Cortex of kidney (tissue), 1 donor: ENCODE data around the gene MPP3.
"Not testable (repeated sequence)": the region's sequence is repeated elsewhere in the genome, so short reads cannot be mapped to it uniquely, and the experiment has no call there.

Experiments
- DNase-seq: peaks from one replicate; lab custom pipeline; 2025; lab: John Stamatoyannopoulos, UW

The MPP3 gene, protein sequence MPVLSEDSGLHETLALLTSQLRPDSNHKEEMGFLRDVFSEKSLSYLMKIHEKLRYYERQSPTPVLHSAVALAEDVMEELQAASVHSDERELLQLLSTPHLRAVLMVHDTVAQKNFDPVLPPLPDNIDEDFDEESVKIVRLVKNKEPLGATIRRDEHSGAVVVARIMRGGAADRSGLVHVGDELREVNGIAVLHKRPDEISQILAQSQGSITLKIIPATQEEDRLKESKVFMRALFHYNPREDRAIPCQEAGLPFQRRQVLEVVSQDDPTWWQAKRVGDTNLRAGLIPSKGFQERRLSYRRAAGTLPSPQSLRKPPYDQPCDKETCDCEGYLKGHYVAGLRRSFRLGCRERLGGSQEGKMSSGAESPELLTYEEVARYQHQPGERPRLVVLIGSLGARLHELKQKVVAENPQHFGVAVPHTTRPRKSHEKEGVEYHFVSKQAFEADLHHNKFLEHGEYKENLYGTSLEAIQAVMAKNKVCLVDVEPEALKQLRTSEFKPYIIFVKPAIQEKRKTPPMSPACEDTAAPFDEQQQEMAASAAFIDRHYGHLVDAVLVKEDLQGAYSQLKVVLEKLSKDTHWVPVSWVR

DNA sequence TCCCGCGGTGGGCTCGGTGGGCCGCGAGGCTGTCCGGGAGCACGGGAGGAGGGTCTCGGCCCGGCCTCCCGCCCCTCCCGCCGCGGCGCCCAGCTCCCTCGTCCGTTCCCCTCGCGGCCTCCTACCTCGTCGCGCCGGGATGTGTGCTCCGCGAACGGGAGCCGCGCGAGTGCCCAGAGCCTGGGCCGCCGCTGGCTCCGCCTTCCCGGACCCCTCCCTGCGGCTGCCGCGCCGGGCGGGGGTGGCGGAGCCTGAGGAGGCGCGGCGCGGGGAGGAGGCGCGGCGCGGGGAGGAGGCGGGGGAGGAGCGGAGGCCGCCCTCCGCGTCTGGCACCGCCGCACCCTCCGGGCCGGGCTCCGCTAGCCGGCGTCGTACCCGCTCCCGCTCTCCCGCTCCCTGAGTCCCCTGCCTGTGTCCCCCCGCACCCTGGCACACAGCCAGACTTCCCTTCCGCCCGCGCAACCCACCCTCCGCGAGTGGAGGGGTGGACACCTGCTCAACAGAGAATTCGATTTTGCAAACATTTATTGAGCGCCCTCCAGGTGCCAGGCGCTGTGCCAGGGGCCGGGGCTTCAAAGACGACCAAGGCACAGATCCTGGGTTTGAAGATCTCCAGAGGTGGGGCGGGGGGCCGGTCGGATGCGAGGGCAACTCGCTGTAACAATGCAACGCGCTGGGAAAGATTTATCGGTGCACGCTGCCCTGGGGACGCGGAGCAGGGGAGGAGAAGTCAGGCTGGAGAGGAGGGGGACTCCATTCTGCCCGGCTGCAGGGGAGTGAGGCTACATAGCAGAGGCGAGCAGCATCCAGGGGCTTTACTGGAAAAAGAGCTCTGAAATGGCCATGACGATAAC lies at the start of gene MPP3:
MPP3 (minus strand) TSS at position 171 of the 854 bp plus-strand sequence. CDS start 1,240 bp downstream, outside the sequence.
- no peak for DNase-seq

DNA sequence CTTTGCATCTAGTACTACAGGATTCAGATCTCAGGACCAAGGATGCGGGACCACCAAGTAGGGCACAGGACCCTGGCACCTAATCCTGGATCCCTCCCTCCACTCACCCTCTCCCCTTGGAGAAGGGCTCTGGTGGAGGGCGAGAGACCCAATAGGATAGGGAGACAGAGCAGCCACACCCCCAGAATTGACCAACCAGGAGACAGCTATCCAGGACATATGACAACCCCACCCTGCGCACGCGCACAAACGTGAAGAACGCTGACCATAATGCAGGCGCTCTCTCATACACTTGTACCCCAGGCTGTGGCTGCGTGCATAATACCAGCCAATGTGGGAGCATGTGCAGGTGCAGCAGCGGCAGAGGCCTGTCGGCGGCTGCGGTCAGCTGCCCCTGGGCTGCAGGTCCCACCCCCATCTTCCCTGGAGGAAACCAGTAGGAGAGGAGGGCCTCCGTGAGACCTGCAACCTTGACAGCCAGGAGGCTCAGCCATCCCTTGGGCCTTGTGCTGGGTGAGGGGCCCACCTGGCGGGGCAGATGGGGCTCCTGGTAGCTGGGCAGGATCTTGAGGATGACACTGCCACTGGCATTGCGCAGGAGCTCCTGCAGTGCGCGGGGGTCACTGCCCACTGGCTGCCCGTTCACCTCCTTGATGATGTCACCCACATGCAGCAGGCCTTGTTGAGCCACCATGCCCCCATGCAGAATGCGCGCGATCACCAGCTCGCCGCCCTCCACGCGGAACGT lies 49.0 kb upstream of the MPP3 start:
- no peak for DNase-seq

DNA sequence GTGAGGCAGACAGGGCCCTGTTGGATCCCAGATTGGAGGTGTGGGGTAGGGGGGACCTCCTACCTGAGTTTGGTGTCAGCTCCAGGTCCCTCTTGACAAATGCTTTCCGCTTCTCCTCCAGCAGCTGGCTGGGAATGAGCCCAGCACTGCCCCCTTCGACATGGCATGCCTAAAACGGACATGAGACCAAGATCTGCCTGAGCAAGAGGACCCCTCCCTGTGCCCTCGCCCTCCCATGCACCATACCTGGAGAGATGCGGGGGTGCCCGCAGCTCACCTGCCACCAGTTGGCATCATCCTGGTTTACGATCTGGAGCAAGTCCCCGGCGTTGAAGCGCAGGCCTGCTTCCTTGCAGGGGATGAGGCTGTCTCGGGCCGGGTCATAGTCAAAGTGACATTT lies 48.2 kb upstream of the MPP3 start:
- DNase-seq, result no peak

DNA sequence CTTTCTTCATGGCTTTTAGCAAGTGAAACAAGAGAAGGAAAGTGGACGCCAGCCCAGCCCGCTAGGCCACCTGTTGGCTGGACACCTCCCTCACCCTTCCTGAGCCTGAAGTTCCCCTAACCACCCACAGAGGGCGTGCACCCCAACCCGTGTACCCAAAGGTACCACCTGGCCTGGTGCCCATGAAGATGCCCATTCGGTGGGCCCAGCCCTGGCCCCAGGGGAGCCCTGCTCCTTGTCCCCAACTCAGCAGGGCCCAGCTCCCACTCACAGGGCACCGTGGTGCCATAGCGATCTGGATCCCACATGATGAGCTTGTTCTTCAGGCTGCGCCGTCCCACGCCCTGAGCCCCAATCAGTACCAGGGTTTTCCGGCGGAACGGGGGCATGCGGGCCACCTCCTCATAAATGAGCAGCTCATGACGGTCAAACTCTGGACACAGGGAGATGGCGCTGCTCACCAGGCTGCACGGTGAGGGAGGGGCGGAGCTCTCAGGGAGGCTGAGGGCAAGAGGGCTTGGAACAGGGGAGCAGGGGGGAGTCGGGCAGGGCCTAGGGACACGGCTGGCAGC lies 47.6 kb upstream of the MPP3 start:
- DNase-seq, result no peak

DNA sequence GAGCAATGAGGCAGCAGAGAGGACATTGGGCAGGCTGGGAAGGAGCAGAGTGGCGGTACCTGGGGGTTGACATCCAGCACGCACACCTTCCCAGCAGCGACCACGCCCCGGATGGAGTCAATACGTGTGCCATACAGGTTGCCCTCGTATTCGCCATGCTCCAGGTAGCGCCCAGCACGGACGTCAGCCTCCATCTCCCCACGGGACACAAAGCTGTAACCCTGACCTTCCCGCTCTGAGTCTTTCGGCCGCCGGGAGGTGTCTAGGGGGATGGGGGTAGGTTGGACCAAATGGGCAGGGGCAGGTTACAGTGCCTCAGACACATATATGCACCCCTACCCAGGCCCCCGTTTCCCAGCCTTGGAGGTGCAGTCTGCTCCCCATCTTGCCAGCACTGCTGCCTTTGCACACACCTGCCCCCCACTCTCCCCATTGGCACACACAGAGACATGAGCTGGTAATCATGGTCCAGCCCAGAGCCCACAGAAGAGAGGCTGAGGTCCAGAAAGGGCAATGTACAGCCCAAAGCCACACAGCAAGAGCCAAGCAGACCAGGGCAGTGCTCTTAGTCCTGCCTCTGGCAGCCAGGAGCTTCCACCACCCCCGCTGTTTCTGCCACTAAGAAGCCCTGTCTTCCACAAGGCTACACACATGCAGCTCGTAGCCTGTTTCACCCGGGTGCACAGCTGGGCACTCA lies 46.9 kb upstream of the MPP3 start:
- DNase-seq, result no peak

DNA sequence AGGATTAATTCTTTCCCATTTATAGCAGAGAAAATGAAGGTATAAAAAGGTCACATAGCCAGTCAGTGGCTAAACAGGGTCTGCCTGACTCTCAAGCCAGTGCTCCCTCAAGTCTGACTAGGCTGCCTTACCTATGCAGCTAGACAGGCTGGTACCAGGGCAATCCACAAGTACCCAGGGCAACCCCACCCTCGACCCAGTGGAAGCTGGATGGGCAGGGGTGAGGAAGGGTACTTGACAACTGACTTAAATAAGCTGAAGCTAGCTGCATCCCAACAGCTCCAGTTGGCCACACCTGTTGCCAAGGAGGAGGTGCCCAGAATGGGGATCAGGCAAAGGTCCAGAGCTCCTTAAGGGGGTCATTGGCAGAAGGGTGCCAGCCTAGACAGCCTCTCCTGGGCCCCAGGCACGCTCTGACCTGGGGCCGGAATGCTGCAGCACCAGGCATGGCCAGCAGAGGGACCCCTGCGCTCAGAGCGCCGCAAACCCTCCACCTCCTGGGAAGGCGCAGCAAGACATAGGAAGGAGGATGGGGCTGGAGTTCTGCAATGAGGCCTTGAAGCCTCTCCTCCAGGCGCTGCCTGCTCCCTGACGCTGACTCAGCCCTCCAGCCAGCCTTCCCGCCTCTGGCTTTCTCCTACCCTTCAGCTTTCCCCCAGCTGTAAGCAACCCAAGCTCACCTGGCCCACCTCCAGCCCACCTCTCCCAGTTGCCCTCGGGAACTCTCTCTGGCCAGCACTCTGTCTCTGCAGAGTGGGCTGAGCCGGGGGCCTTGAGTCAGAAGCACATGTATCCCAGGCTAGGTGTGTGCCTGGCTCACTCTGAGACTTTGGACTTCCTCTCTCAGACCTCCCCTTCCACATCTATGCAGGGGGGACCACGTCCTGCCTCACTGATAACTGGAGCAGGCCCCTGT lies 45.6 kb upstream of the MPP3 start:
- no peak for DNase-seq

DNA sequence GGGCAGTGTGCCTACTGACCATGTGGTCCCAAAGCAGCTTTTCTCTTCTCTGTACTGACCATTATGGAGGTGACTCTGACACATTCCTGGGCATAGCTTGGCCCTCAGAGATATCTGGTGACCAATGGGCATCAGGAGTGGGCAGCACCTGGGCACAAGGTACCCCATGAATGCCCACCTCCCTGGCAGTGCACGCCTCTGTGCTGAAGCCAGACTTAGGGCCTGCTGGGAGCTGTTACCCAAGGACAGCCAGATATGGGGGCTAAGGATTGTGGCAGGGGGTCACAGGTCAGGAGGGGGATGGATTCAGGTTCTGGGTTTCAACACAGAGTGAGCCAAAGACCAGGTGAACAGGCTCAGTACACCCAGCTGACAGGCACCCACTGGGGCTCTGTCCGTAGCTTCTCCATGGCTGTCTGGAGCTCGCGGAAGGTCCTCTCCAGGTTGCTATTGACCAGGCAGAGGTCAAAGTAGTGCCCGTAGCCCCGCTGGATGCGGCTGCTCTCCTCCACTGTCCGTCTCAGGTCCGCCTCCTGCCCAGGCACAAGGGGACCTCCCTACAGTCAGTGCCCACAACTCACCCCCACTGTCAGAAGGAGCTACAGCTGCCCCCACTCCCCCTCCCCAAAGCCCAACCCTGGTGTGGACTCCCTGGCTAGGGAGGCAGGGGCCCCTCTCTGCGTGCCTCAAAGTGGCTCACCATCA lies 44.7 kb upstream of the MPP3 start:
- DNase-seq, result no peak

DNA sequence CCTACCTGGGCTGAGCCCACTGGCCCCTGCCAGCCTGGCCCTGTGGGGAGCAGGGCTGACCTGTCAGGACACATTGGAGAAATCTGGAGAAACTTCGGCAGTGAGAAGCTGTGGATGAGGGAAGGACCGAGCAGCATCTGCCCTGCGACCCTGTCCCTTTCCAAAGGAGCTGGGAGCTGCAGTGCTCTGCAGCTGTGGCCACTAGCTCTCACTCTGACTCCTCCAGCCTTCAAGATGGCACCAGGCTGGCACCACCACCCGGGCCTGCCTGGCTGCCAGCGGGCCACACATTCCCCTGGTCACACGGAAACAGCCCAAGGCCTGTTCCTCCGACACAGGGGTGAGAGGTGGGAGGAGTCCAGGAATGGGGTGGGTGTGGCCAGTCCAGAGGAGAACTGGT lies 44.1 kb upstream of the MPP3 start:
- no peak for DNase-seq

DNA sequence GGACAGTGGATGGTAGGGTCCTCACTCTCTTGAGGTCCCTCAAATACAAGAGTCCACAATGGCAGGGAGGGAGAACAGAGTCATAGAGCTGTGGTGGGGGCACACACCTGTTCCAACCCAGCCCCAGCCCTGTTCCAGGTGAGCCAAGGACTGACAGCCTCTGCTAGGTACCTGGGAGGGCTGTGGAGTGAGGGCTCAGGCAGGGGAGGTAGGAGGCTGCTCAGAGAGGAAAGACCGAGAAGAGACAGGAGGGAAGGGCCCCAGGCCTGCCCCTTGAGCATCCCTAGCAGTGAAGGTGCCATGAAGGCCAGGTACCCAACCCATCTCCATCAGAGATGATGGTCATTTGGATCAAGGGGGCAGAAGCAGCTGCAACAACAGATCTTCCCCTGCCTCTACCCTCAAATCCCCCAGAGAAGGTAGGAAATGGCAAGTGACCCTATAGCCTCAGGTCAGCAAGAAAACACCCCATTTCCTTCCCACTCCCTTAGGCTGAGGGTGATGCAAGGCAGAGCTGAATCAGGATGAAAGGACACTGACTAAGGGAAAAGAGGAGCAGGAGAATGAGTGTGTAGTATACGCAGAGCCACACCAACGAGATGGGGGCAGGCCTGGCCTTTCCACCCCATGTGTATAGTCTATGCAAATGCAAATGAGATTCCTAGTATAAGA lies 42.7 kb upstream of the MPP3 start:
- no peak for DNase-seq

DNA sequence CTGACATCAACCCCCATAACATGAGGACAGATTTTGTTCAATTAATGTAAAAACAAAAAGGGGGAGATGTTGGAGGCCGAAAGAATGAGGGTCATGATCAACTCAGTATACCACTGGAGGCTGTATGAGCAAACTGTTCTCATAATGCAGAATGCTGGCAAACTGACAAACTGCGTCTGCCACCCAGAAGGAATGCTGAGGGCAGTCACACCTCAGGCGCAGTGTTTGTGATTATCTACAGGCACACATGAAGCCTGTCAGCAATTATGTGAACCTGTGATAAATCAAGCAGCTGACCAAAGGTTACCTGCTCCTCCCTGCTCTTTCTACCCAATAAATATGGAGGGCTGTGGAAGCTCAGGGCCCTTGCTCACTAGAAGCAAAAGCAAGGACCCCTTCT lies 41.3 kb upstream of the MPP3 start:
- DNase-seq, result no peak

DNA sequence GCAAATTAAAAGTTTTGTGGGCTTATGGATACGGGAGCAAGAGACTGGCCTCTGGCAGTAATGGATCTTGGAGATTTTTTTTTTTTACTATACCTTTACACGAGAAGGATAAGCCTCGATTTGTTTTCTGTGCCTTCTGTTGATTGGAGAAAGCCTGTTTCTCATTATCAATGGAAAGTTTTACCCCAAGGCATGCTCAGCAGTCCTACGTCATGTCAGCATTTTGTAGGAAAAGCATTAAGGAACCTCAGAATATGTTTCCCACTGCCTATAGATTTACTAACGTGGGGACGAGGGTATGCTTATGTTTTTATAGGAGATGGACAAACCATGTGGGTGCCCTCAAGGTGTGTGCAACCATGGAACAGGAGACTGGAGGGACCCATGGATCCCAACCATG lies 40.9 kb upstream of the MPP3 start:
- DNase-seq, result no peak

DNA sequence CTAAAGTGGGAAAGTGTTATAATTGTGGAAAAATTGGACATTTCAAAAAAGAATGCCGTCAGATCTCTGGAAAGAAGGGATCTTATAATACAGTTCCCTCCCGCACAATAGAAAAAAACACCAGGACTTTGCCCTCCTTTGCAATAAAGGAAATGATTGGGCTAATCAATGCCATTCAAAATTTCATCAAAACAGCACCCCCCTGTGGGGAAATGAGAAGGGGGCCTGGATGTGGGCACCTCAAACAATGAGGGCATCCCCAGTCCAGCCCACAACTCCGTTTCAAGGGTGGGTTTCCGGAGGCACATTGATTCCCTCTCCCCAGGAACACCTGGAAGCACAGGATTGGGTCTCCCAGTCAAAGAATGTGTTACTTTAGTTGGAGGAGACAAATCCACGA lies 40.1 kb upstream of the MPP3 start:
- no peak for DNase-seq

DNA sequence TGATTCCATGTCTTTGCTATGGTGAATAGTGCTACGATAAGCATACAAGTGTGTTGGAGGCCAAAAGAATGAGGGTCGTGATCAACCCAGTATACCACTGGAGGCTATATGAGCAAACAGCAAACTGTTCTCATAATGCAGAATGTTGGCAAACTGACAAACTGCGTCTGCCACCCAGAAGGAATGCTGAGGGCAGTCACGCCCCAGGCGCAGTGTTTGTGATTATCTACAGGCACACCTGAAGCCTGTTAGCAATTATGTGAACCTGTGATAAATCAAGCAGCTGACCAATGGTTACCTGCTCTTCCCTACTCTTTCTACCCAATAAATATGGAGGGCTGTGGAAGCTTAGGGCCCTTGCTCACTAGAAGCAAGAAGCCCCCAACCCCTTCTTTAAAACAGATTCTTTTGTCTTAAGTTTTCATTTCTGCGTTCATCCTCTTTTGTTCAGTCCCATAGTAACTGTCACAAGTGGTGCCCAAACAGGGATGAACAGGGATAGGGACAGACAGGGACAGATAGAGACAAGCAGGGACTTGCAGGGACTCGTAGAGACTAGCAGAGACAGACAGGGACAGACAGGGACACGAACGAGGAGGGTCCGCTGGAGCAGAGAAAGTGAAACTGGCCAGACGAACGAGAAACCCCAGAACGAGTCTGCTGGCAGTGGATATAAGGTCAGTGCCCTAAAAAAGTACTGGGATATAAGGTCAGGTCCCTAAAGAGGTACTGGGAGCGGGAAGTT lies 39.2 kb upstream of the MPP3 start:
- DNase-seq, result no peak

DNA sequence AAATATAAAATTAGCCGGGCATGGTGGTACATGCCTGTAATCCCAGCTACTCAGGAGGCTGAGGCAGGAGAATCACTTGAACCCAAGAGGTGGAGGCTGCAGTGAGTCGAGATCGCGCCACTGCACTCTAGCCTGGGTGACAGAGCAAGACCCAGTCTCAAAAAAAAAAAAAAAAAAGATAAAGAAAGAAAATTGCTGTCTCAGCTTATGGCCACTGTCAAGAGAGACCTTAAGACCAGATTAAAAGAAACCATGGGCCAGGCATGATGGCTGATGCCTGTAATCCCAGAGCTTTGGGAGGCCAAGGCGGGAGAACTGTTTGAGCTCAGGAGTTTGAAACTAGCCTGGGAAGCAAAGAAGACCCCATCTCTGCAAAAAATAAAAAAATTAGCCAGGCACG lies 36.1 kb upstream of the MPP3 start:
- DNase-seq, result not testable (repeated sequence)

DNA sequence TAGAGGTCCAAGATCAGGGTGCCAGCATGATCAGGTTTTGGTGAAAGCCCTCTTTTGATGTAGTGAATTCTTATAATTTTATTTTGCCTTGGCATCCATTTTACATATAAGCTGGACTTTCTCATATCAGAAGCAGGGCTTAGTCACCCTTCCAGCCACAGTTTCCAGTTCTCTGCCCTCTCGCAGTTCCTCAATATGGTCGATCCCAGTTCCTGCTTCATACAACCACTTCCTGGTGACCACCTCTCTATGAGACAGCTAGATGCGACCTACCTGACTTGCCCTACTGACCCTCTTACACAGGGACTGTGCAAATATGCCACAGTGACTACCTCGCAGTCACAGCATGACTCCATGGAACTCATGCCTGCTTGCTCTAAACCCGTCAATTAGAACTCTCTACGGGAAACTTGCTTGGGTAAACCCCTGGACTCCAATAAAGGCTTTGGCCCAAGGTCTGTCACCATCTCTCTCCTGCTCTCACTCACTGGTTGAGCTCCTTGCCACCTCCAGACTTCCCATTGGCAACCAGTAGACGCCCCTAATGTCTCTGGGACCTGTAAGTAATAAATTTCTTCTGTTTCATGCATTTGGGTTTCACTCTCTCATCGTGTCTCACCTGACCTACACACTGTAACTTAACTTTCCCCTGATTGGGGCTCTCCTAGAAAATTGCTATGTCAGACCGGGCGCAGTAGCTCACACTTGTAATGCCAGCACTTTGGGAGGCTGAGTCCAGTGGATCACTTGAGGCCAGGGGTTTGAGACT lies 35.5 kb upstream of the MPP3 start:
- no peak for DNase-seq

DNA sequence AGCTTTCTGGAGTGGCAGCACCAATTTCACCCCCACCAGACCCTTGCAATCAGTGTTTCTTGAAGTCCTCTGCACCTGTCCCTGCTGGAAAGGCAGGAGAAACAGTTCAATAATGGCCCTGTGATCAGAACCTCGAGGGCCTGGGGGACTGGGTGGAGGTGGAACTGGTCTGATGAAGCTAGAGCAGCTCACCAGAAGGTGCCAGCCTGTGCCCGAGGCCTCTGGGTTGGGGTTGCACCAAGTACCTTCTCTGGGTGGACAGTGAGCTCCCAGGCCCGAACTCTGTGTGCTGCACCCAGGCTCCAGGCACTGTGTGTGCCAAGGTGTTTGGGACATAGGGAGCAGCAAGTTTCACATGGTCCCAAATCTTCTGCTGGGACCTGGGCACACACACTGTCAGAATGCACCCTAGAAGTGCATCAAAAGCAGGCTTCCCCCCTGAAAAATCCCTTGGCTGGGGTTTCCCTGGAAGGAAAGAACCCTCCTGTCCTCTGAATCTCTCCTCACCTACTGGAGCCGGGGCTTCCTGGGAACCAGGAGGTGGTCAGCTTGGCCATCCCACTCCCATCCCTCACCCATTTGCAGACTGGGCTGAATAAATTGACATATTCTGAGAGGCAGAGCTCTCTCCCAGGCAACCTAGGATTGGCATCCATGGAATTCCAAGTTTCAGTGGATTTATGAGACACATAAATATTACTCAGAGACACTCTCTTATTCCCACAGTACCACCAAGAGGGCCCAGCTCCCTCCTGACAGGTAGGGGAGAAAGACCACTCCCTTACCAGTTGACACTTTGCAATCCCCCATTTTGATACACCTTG lies 31.4 kb upstream of the MPP3 start:
- DNase-seq, result no peak
